Right lobe of liver (tissue), 6 donors: ENCODE data around the gene SH2D1B. TPM values are rescaled to one million over a fixed set of nuclear protein-coding genes. Genes with fewer than 3 reads are reported as not detected.

ENCODE experiments used
- ATAC-seq, 4 donors: fragments of 200-7000 bp; cut with Tn5 transposase; one replicate each; pipeline ENCODE4 v1.9.1; 2020; ENCODE audit warnings: mild to moderate bottlenecking in 4 of 4, moderate library complexity in 4 of 4
- DNase-seq, 3 donors: peaks; one replicate each; pipeline ENCODE4 v3.0.0-alpha.2; 2020
- H3K27ac ChIP-seq, 3 donors: fragments of 200-600 bp; one replicate each; pipeline ENCODE4 v1.8.0; 2022
- H3K27me3 ChIP-seq, 2 donors: fragments of 200-600 bp; one replicate each; pipeline ENCODE4 v1.8.0; 2022
- H3K36me3 ChIP-seq, 4 donors: fragments of 200-600 bp; sonication (generic) in 1 of 4; one replicate each; pipeline versions ENCODE4 v1.5.1 to v1.8.0; 2017 to 2022; ENCODE audit warnings: control low read depth in 1 of 4
- H3K4me1 ChIP-seq, 4 donors: fragments of 200-600 bp; sonication (generic) in 1 of 4; one replicate each; pipeline versions ENCODE4 v1.5.1 to v1.8.0; 2017 to 2022; ENCODE audit warnings: control low read depth in 1 of 4
- H3K4me3 ChIP-seq, 3 donors: fragments of 200-600 bp; one replicate each; pipeline ENCODE4 v1.8.0; 2022
- H3K9me3 ChIP-seq, 4 donors: fragments of 200-600 bp; sonication (generic) in 1 of 4; one replicate each; pipeline versions ENCODE4 v1.5.1 to v1.8.0; 2017 to 2022; ENCODE audit warnings: control low read depth in 1 of 4
- POLR2A ChIP-seq: fragments of 450-650 bp; IDR thresholded peaks from one replicate; pipeline ENCODE4 v1.6.1; 2017; ENCODE audit warnings: antibody characterized with exemption, mild to moderate bottlenecking
- whole genome bisulfite sequencing: methylation state at CpG from one replicate; pipeline ENCODE4 v1.1.6; 2018; ENCODE audit warnings: low coverage, low lambda C conversion rate; ENCODE audit not compliant: insufficient coverage; ENCODE audit errors: missing lambda C conversion rate; 5-methylcytosine and 5-hydroxymethylcytosine counted together
- intact Hi-C, 2 donors: fragments of 100-400 bp; cut with DNase I; formaldehyde crosslinking; loops; one replicate each; pipeline versions ENCODE4 v1.11.2 to v1.14.1; 2022
- total RNA-seq, 6 experiments: library from RNA; depleted of rRNA in 2 of 6; stranded (reverse); fragments of >200 nt in 2 of 6; fragmentation: NEBNext Ultra II Directional in 3 of 6; extraction: Animal tissue kit (Norgen Biotek cat#: 25700) in 3 of 6; gene quantifications; one replicate each; pipeline versions ENCODE4 v1.1.0 to v1.2.4, GENCODE V29; 2016 to 2023
- TF ChIP-seq, protein P1 (sequence below), 4 donors: fragments of 200-600 bp in 3 of 4; fragments of 450-650 bp in 1 of 4; IDR thresholded peaks; one replicate each; pipeline versions ENCODE4 v1.5.1 to v1.8.0; 2016 to 2022; ENCODE audit warnings: antibody characterized with exemption in 4 of 4, mild to moderate bottlenecking in 2 of 4
- donor health status: DM: no; HTN: yes; CAD: no.
- donor health status: DM: no; HTN: no; CAD: no.
- donor health status: DM: no; HTN: no; CAD: no.
- donor health status: DM: no; HTN: yes; CAD: no.
- donor health status: DM: no; HTN: yes; CAD: no.

Gene SH2D1B
- total RNA-seq, 6 experiments from 2014 or later, result 0.17 to 0.60 (median 0.31) TPM; not detected in 3

DNA sequence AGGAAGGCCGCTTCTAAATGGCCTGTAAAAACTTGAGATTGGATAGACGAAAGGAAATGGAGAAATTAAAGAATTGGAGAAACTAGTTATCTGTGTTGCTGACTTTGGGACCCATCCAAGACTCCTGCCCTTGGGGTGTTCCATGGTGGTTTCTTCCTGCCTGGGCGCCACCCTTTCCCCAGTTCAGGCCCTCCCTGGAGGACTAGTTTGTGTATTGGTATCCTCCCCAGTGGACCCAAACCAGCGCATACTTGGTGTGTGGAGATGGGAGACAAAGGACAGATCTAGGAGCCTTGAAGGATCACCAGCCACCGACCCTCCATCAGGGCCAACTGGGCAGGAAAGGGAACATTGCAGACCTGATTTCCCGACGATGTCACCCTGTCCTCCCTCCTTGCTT lies 42.4 kb downstream of the SH2D1B start:
- DNase-seq, result peak in 1 of 3 donors; percentile 50
- ATAC-seq, result no peak
- peak overlapping the region in 2 of 3 donors; percentile 93 to 94 for H3K27ac ChIP-seq
- 79% methylated on average over 5 of the region's 7 CpGs for WGBS
- H3K4me3 ChIP-seq, result no peak overlapping the region
- no peaks in the 10 kb centered on the region for H3K9me3 ChIP-seq
- intact Hi-C loops, result no loop called here
- TF ChIP-seq, protein P1, sequence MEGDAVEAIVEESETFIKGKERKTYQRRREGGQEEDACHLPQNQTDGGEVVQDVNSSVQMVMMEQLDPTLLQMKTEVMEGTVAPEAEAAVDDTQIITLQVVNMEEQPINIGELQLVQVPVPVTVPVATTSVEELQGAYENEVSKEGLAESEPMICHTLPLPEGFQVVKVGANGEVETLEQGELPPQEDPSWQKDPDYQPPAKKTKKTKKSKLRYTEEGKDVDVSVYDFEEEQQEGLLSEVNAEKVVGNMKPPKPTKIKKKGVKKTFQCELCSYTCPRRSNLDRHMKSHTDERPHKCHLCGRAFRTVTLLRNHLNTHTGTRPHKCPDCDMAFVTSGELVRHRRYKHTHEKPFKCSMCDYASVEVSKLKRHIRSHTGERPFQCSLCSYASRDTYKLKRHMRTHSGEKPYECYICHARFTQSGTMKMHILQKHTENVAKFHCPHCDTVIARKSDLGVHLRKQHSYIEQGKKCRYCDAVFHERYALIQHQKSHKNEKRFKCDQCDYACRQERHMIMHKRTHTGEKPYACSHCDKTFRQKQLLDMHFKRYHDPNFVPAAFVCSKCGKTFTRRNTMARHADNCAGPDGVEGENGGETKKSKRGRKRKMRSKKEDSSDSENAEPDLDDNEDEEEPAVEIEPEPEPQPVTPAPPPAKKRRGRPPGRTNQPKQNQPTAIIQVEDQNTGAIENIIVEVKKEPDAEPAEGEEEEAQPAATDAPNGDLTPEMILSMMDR (IDR thresholded peaks at IDR 0.05), result no peak
- TF ChIP-seq POLR2A, result no peak
- no peaks in the 10 kb centered on the region for H3K27me3 ChIP-seq
- H3K4me1 ChIP-seq, result peaks cover 0 to 65% (median 34%) of the 10 kb centered on the region in 4 donors
- H3K36me3 ChIP-seq, result peaks cover 0 to 8% (median 2%) of the 10 kb centered on the region in 4 donors

DNA sequence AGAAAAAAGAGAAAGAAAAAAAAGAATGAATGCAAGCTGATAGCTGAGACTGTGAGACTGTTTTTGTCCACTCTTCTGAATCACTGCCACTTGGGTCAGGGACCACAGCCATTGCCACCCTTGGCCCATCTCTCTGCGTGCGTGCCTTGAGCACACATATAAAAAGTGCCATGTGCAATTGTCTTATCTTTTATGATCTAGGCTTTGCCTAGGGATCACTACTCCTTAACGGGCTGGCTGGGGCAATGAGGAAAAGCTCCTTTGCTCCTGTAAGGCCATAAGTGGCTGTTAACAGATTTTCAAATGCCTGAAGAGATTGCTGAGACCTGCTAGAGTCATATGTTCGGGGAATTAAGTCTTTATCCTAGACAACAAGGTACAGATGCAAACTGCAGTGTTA lies 43.5 kb downstream of the SH2D1B start:
- TF ChIP-seq POLR2A, result no peak
- TF ChIP-seq, protein P1 (IDR thresholded peaks at IDR 0.05), result no peak
- peak overlapping the region in 2 of 3 donors; percentile 93 to 94 for H3K27ac ChIP-seq
- intact Hi-C loops, result no loop called here
- DNase-seq (peak in 1 of 3 donors; percentile 23), ATAC-seq (no peak)
- H3K9me3 ChIP-seq, result no peaks in the 10 kb centered on the region
- H3K4me3 ChIP-seq, result no peak overlapping the region
- peaks cover 0 to 8% (median 2%) of the 10 kb centered on the region in 4 donors for H3K36me3 ChIP-seq
- H3K4me1 ChIP-seq, result peaks cover 0 to 74% (median 38%) of the 10 kb centered on the region in 4 donors
- 78% methylated on average over 2 of the region's 4 CpGs for whole genome bisulfite sequencing
- no peaks in the 10 kb centered on the region for H3K27me3 ChIP-seq

DNA sequence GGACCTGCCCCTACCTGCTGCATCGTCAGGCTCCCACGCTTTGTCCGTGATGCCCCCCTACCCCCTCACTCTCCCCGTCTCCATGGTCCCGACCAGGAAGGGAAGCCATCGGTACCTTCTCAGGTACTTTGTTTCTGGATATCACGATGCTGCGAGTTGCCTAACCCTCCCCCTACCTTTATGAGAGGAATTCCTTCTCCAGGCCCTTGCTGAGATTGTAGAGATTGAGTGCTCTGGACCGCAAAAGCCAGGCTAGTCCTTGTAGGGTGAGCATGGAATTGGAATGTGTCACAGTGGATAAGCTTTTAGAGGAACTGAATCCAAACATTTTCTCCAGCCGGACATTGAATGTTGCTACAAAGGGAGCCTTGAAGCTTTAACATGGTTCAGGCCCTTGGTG lies 44.2 kb downstream of the SH2D1B start:
- DNase-seq (peak in 1 of 3 donors; percentile 36), ATAC-seq (no peak)
- Histone ChIP-seq H3K27me3 (no peaks in the 10 kb centered on the region), H3K36me3 (peaks cover 0 to 8% (median 2%) of the 10 kb centered on the region in 4 donors), H3K9me3 (no peaks in the 10 kb centered on the region), H3K27ac (peak overlapping the region in 2 of 3 donors; percentile 93 to 94), H3K4me3 (no peak overlapping the region), H3K4me1 (peaks cover 0 to 70% (median 35%) of the 10 kb centered on the region in 4 donors)
- intact Hi-C loops, result no loop called here
- TF ChIP-seq, protein P1 (IDR thresholded peaks at IDR 0.05), result no peak
- TF ChIP-seq POLR2A, result no peak
- WGBS, result 88% methylated on average over 4 of the region's 10 CpGs

DNA sequence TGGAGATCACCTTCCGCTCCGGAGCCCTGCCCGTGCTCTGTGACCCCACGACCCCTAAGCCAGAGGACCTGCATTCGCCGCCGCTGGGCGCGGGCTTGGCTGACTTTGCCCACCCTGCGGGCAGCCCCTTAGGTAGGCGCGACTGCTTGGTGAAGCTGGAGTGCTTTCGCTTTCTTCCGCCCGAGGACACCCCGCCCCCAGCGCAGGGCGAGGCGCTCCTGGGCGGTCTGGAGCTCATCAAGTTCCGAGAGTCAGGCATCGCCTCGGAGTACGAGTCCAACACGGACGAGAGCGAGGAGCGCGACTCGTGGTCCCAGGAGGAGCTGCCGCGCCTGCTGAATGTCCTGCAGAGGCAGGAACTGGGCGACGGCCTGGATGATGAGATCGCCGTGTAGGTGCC lies 44.9 kb downstream of the SH2D1B start:
- H3K9me3 ChIP-seq, result no peaks in the 10 kb centered on the region
- H3K4me3 ChIP-seq, result no peak overlapping the region
- intact Hi-C loops, result no loop called here
- no peak for ATAC-seq
- peak overlapping the region in 2 of 3 donors; percentile 93 to 94 for H3K27ac ChIP-seq
- 73% methylated on average over 3 of the region's 36 CpGs for WGBS
- DNase-seq, result no peak
- H3K36me3 ChIP-seq, result peaks cover 0 to 8% (median 2%) of the 10 kb centered on the region in 4 donors
- TF ChIP-seq, protein P1 (IDR thresholded peaks at IDR 0.05), result no peak
- TF ChIP-seq POLR2A, result no peak
- H3K4me1 ChIP-seq, result peaks cover 0 to 66% (median 32%) of the 10 kb centered on the region in 4 donors
- H3K27me3 ChIP-seq, result no peaks in the 10 kb centered on the region
